Lower leg skin (tissue), 4 donors: ENCODE data around the gene TRIM22. TPM values are rescaled to one million over a fixed set of nuclear protein-coding genes. Genes with fewer than 3 reads are reported as not detected.
"Not testable (repeated sequence)": the region's sequence is repeated elsewhere in the genome, so short reads cannot be mapped to it uniquely, and the experiment has no call there.

Source experiments
- DNase-seq, 2 donors: peaks; one replicate each; pipeline ENCODE4 v3.0.0-alpha.2; 2019; ENCODE audit warnings: low spot score in 2 of 2
- H3K4me3 ChIP-seq: fragments of 200-600 bp; sonication (generic); 2 replicates; pipeline ENCODE4 v1.5.1; 2017; ENCODE audit warnings: mild to moderate bottlenecking, low read depth; ENCODE audit not compliant: poor library complexity, severe bottlenecking
- CTCF ChIP-seq, 3 donors: fragments of 450-650 bp; IDR thresholded peaks; one replicate each; pipeline ENCODE4 v1.5.1; 2016; ENCODE audit warnings: antibody characterized with exemption in 3 of 3, mild to moderate bottlenecking in 3 of 3, moderate library complexity in 2 of 3
- POLR2A ChIP-seq, 2 donors: fragments of 450-650 bp; IDR thresholded peaks; one replicate each; pipeline ENCODE4 v1.6.1; 2016 to 2017; ENCODE audit warnings: antibody characterized with exemption in 2 of 2, mild to moderate bottlenecking in 1 of 2, moderate library complexity in 1 of 2
- WGBS, 2 donors: methylation state at CpG; one replicate each; pipeline ENCODE4 v1.1.5; 2018; 5-methylcytosine and 5-hydroxymethylcytosine counted together
- intact Hi-C: fragments of 100-400 bp; cut with DNase I; formaldehyde crosslinking; loops from one replicate; pipeline ENCODE4 v1.15.0; 2023; ENCODE audit warnings: low total_unique reads
- total RNA-seq, 4 donors: library from RNA; depleted of rRNA; stranded (reverse); fragments of >200 nt; gene quantifications; one replicate each; pipeline ENCODE4 v1.1.0, GENCODE V29; 2016

Gene TRIM22
- total RNA-seq = 10 to 100 TPM in 2 of 4 donors, 1 to 10 TPM in 2; 5.9 to 12.5 (median 9.2) TPM

DNA sequence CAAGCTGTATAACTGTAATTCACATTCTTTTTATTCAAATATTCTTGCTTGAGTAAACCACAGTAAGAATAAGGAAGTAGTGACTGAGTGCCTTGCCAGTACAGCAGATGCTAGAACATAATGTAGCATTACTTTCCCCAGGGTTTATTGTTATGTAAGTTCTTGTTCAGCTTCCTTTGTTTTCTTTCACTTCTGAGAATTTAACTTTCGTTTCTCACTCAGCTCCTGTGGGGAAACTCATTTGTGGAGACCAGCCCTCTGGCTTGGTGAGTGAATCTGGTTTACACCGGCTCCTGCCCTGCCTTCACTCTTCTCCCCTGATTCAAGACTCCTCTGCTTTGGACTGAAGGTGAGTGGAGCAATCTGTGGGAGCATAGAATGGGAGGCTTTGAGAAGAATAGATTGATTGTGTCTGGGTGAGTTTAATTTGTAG is at the start of gene TRIM22:
Gene TRIM22, plus strand, starts transcription at position 240 of the 433 bp plus-strand sequence. CDS start 6,443 bp downstream, outside the sequence.
- peak in 1 of 2 donors; percentile 35 for DNase-seq
- intact Hi-C loops = no loop called here
- 3 to 4% methylated on average over 2 of the region's 2 CpGs for WGBS, 2 donors
- TF ChIP-seq POLR2A (IDR thresholded peaks at IDR 0.05) (no peak), CTCF (IDR thresholded peaks at IDR 0.05) (no peak)
- H3K4me3 ChIP-seq = peak within 1 kb of the TSS; percentile 25

DNA sequence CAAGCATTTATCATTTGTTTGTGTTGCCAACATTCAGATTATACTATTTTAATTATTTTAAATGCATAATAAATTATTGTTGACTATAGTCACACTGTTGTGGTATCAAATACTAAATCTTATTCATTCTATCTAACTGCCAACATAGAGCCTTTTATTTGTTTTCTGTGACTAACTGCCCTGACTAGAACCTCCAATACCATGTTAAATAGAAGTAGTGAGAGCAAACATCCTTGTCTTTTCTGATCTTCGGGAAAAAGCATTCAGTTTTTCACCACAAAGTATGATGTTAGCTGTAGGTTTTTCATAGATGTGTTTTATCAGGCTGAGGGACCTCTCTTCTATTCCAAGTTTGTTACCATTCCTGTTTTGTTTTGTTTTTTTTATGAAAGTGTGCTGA is 49.6 kb upstream of the TRIM22 start:
- intact Hi-C loops = no loop called here
- TF ChIP-seq CTCF (IDR thresholded peaks at IDR 0.05) (no peak), POLR2A (IDR thresholded peaks at IDR 0.05) (no peak)
- WGBS, 2 donors = 84% methylated on average over 1 of the region's 1 CpG
- no peak overlapping the region for H3K4me3 ChIP-seq
- DNase-seq = no peak

GRCh38 chr11:5643585-5643984 is 46.0 kb upstream of the TRIM22 start:
- H3K4me3 ChIP-seq = no peak overlapping the region
- TF ChIP-seq CTCF (IDR thresholded peaks at IDR 0.05) (no peak), POLR2A (IDR thresholded peaks at IDR 0.05) (no peak)
- DNase-seq = no peak
- intact Hi-C loops = no loop called here

GRCh38 chr11:5646139-5646538 is 43.5 kb upstream of the TRIM22 start:
- DNase-seq = no peak
- intact Hi-C loops = no loop called here
- H3K4me3 ChIP-seq = no peak overlapping the region
- WGBS, 2 donors = 90 to 93% methylated on average over 3 of the region's 3 CpGs
- TF ChIP-seq CTCF (IDR thresholded peaks at IDR 0.05) (no peak), POLR2A (IDR thresholded peaks at IDR 0.05) (no peak)

- no peak overlapping the region for H3K4me3 ChIP-seq
- TF ChIP-seq POLR2A (IDR thresholded peaks at IDR 0.05) (no peak), CTCF (IDR thresholded peaks at IDR 0.05) (no peak)
- no peak for DNase-seq
- intact Hi-C loops = no loop called here
- WGBS, 2 donors = 94 to 97% methylated on average over 4 of the region's 4 CpGs
Observed at GRCh38 chr11:5655474-5655873, 34.1 kb upstream of the TRIM22 start.

DNA sequence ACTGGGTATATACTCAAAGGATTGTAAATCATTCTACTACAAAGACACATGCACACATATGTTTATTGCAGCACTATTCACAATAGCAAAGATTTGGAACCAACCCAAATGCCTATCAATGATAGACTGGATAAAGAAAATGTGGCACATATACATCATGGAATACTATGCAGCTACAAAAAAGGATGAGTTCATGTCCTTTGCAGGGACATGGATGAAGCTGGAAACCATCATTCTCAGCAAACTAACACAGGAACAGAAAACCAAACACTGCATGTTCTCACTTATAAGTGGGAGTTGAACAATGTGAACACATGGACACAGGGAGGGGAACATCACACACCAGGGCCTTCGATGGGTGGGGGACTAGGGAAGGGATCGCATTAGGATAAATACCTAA is 32.6 kb upstream of the TRIM22 start:
- 100% methylated on average over 2 of the region's 2 CpGs for WGBS, 2 donors
- intact Hi-C loops, DNase-seq, H3K4me3 ChIP-seq: not testable (repeated sequence)
